BE2C (cell line): Measurements from ENCODE around the gene FDX2.

ENCODE experiments used
- DNase-seq: peaks from one replicate; pipeline ENCODE4 v3.0.0-alpha.2; 2020
- H3K27me3 ChIP-seq: fragments of 250-450 bp; sonication (Bioruptor Pico); 2 replicates; pipeline ENCODE4 v1.5.1; 2020; ENCODE audit warnings: mild to moderate bottlenecking
- H3K36me3 ChIP-seq: fragments of 250-450 bp; sonication (Bioruptor Pico); 2 replicates; pipeline ENCODE4 v1.5.1; 2020; ENCODE audit warnings: mild to moderate bottlenecking
- H3K4me1 ChIP-seq: fragments of 250-450 bp; sonication (Bioruptor Pico); 2 replicates; pipeline ENCODE4 v1.5.1; 2020
- H3K4me3 ChIP-seq: 2 replicates; pipeline ENCODE4 v1.5.1; 2011; ENCODE audit warnings: low read depth, low read length
- H3K9me3 ChIP-seq: fragments of 250-450 bp; sonication (Bioruptor Pico); 2 replicates; pipeline ENCODE4 v1.5.1; 2020
- TF ChIP-seq, protein P1 (sequence below): IDR thresholded peaks from 2 replicates; pipeline ENCODE4 v1.5.1; 2012; ENCODE audit warnings: mild to moderate bottlenecking, low read depth, low read length

Gene FDX2

DNA sequence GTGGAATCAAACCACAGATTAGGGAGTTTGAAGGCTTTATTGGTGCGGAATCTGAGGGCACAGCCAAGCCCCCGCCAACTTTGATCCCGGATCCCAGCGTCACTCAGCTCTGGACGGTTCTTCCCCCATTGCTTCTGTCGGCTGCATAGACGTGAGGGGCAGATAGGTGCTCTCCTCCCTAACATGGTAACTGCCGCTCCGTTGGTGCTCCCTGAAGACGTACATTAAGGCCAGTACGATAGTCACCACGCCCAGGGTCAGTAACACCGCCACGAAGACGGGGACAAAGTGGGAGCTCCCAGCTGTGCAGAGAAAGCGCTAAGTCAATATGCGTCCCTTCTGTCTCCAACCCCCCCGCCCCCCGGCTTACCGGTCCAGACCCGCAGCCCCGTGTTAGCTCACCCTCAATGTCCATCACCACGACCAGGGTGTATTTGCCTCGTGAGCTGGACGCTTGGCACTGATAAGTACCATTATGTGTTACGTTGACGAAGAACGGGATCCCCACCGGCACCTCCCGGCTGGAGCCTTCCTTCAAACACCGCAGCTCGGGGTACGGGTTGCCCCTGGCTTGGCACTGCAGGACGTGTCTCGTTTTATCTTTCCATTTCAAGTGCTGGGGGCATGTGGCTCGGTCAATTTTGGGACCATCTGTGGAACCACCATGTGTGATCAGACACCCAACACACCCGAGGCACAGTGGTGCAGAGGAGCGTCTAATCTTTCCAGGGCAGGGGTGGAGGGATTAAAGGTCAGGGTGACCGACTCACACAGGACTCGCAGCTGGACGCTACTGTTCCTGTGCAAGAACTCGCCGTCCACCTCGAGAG is 18.2 kb upstream of the FDX2 start:
- Histone ChIP-seq H3K4me1 (no peaks in the 10 kb centered on the region), H3K9me3 (no peaks in the 10 kb centered on the region), H3K36me3 (peaks cover 28% of the 10 kb centered on the region), H3K27me3 (no peaks in the 10 kb centered on the region), H3K4me3 (peak overlapping the region; percentile 71)
- TF ChIP-seq, protein P1, sequence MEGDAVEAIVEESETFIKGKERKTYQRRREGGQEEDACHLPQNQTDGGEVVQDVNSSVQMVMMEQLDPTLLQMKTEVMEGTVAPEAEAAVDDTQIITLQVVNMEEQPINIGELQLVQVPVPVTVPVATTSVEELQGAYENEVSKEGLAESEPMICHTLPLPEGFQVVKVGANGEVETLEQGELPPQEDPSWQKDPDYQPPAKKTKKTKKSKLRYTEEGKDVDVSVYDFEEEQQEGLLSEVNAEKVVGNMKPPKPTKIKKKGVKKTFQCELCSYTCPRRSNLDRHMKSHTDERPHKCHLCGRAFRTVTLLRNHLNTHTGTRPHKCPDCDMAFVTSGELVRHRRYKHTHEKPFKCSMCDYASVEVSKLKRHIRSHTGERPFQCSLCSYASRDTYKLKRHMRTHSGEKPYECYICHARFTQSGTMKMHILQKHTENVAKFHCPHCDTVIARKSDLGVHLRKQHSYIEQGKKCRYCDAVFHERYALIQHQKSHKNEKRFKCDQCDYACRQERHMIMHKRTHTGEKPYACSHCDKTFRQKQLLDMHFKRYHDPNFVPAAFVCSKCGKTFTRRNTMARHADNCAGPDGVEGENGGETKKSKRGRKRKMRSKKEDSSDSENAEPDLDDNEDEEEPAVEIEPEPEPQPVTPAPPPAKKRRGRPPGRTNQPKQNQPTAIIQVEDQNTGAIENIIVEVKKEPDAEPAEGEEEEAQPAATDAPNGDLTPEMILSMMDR = no peak
- DNase-seq = no peak

DNA sequence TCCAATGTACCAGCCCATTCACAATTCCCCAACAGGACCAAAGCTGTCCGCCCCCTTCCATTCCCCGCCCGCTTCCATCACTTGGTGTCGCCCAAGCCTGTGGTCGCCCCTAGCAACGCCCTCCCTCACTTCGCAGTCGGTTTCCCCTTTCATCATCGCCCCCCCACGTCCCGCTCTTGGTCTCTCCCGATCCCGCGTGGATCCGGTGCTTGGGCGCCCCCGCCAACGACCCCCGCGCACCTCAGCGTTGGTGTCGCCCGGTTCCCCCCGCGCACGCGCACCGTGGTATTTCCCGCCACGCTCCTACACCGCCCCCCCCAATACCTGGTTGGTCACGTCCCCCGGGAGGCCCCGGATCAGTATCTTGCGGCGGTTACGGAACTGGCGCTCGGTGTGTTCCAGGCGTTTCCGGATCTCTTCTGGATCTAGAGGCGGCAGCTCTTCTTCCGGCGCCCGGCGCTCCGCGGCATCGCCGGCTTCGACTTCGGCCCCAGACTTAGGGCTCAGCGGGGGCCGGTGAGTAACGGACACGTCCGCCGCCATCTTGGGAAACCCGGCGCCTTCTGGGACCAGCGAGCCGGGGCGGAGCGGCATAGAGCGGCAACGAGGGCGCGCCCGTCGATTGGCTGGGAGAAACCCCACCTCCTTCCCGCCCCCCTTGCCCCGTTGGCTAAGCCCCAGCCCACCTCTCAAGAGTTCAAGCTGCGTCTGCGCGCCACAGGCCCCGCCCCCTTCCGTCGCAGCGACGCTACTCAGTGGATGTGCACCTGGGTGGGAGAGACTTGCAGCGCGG is 17.3 kb upstream of the FDX2 start, which contains the start of gene RAVER1:
RAVER1 (minus strand) TSS at position 565 of the 793 bp plus-strand sequence; CDS start at position 543, 22 bp downstream.
- no peaks in the 10 kb centered on the region for H3K9me3 ChIP-seq
- peak; percentile 99 for DNase-seq
- H3K27me3 ChIP-seq = no peaks in the 10 kb centered on the region
- TF ChIP-seq, protein P1 = no peak
- H3K4me3 ChIP-seq = peak within 1 kb of the TSS; percentile 71
- H3K4me1 ChIP-seq = no peaks in the 10 kb centered on the region
- peaks cover 36% of the 10 kb centered on the region for H3K36me3 ChIP-seq

DNA sequence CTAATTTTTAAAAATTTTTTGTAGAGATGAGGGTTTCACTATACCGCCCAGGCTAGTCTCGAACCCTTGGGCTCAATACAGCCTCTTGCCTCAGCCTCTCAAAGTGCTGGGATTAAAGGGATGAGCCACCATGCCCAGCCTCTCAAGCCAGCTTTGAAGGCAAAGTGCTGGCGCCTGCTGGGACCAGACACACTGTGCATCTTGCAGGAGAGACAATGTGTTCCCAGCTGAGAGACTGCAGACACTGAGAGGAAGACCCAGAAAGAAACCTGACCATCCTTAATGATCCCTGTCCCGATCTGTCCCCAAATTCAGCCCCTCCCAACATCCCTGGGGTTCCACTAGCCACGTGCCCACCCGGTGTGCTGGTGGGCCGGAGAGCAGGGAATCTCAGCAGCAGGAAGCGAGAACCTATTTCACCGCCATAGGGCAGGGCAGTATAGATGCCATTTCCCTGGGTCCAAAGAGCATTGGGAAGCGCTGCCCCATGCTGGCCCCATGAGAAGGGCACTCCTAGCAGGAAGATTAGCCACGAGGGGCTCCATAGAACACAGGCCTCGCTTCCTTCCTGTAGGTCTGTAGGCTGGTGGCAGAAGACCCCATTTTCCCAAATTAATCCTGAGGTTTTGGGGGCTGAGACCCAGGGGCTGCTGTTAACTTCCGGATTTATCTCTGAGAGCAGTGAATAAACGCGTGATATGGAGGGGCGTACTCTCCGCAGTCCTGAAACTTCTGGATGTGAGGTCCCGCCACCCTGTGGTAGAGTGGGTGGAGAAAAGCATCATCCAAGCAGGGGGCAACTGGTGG is 16.5 kb upstream of the FDX2 start:
- Histone ChIP-seq H3K27me3 (no peaks in the 10 kb centered on the region), H3K36me3 (peaks cover 44% of the 10 kb centered on the region), H3K9me3 (no peaks in the 10 kb centered on the region), H3K4me1 (no peaks in the 10 kb centered on the region), H3K4me3 (peak overlapping the region; percentile 71)
- DNase-seq = no peak
- TF ChIP-seq, protein P1 = peak; percentile 24; the same call in 1 of the 2 replicates

DNA sequence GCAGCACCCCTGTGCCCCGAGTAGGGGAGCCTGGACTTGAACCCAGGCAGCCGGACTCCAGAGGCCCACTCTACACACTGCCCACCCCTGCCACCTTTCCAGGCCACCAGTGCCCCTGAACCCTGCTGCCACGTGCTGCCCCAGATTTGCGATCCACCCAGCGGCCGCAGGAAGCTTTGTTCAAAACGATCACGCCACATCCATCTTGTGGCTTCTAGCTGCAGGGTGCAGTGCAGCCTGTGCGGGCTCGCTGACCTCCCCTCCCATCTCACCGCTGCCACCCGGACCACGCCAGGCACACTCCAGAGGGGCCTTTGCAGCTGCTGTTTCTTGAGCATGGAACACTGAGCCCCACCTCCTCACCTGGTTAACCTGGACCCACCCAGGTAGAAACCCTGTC is 13.7 kb upstream of the FDX2 start:
- Histone ChIP-seq H3K9me3 (no peaks in the 10 kb centered on the region), H3K27me3 (no peaks in the 10 kb centered on the region), H3K4me1 (no peaks in the 10 kb centered on the region), H3K36me3 (peaks cover 72% of the 10 kb centered on the region), H3K4me3 (no peak overlapping the region)
- DNase-seq = no peak
- TF ChIP-seq, protein P1 = no peak

DNA sequence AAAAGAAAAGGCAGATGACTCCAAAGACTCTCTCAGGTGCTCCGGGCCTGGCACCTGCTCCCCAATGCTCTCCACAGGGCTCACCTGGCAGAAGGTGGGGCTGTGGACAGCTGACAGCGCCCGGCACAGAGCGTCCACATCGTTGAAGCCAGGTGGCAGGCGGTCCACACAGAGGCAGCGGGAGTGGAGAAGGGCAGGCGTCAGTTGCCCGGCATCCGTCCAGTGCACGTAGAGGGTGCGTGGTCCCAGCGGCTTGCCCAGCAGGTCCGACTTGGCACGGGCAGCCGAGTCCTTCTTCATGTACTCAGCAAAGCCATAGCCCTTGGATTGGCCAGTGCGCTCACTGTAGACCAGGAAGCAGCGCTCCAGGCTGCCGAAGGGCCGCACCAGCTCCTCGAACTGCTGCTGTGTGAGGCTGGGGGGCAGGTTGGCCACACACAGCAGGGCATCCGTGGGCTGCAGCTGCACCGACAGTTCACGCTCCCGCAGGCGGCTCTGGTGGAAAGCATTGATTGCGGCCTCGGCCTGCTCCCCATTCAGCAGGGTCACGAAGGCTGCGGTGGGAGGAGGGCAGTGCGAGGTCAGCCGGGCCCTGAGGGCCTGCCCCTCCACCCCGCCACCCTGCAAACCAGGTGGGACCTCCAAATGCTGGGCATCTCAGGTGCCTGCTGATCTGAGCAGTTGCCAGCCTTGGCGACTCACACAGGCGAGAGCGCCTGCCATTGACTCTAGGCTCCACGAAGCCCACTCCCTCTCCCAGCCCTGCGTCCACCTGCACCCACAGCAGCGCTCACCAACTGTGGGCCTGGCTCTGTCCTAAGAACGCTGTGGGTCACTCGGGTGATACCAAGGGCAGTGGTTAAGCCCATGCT is 13.0 kb upstream of the FDX2 start:
- H3K36me3 ChIP-seq = peaks cover 78% of the 10 kb centered on the region

More for the DNA sequence above, 13.0 kb upstream of the FDX2 start:
- H3K4me1 ChIP-seq = no peaks in the 10 kb centered on the region
- no peaks in the 10 kb centered on the region for H3K27me3 ChIP-seq
- H3K9me3 ChIP-seq = no peaks in the 10 kb centered on the region
- H3K4me3 ChIP-seq = no peak overlapping the region
- TF ChIP-seq, protein P1 = no peak
- DNase-seq = no peak
